IMR-90 (cell line): ENCODE data around the gene TENM4. TPM values are rescaled to one million over a fixed set of nuclear protein-coding genes. Genes with fewer than 3 reads are reported as not detected.

Experiments
- ATAC-seq: fragments of 200-7000 bp; cut with Tn5 transposase; 2 replicates; pipeline ENCODE4 v1.9.1; 2020; ENCODE audit warnings: low read depth, mild to moderate bottlenecking, moderate library complexity
- BruUV-seq: library from RNA; stranded (reverse); fragments of 400-500 nt; replicated peaks from 2 replicates; lab custom pipeline; 2021; lab: Mats Ljungman, UMichigan
- CTCF ChIA-PET: fragments of 300-600 bp; formaldehyde crosslinking; extraction: SDS; loops from one replicate; lab custom pipeline; 2021; ENCODE audit warnings: antibody characterized with exemption; lab: Yijun Ruan, JAX
- POLR2A ChIA-PET: fragments of 300-600 bp; sonication (Branson Sonifier 250); formaldehyde crosslinking; loops from one replicate; lab custom pipeline; 2022; ENCODE audit warnings: antibody characterized with exemption; ENCODE audit not compliant: unreplicated experiment; lab: Charles Lee
- DNase-seq: peaks from one replicate; pipeline ENCODE4 v3.0.0; 2013
- H2AFZ ChIP-seq: replicated peaks from 2 replicates; pipeline ENCODE3; 2013; ENCODE audit warnings: low read length, mild to moderate bottlenecking; ENCODE audit not compliant: poor library complexity
- H2AK5ac ChIP-seq: 2 replicates; pipeline ENCODE4 v1.6.1; 2013; ENCODE audit warnings: low read depth, low read length, inconsistent platforms
- H2AK9ac ChIP-seq: replicated peaks from 2 replicates; pipeline ENCODE3; 2013; ENCODE audit warnings: mild to moderate bottlenecking, low read depth, low read length, moderate library complexity; ENCODE audit not compliant: poor library complexity
- H2BK120ac ChIP-seq: 2 replicates; pipeline ENCODE4 v1.6.1; 2013; ENCODE audit warnings: low read depth, low read length, inconsistent platforms
- H2BK15ac ChIP-seq: 3 replicates; pipeline ENCODE4 v1.6.1; 2013; ENCODE audit warnings: low read depth, low read length, inconsistent platforms
- H2BK20ac ChIP-seq: 2 replicates; pipeline ENCODE4 v1.6.1; 2013; ENCODE audit warnings: low read depth, mild to moderate bottlenecking, inconsistent platforms, low read length, moderate library complexity
- H2BK5ac ChIP-seq: 2 replicates; pipeline ENCODE4 v1.6.1; 2013; ENCODE audit warnings: mild to moderate bottlenecking, low read depth, low read length, inconsistent platforms; ENCODE audit not compliant: poor library complexity, severe bottlenecking
- H3K14ac ChIP-seq: replicated peaks from 2 replicates; pipeline ENCODE4 v1.6.1; 2013; ENCODE audit warnings: low read depth, low read length, inconsistent platforms
- H3K18ac ChIP-seq: 2 replicates; pipeline ENCODE4 v1.6.1; 2013; ENCODE audit warnings: low read depth, low read length, control low read depth
- H3K23ac ChIP-seq: 2 replicates; pipeline ENCODE4 v1.6.1; 2013; ENCODE audit warnings: low read depth, low read length, inconsistent platforms
- H3K27ac ChIP-seq: 2 replicates; pipeline ENCODE4 v1.5.1; 2013; ENCODE audit warnings: mild to moderate bottlenecking, control low read depth, low read length; ENCODE audit not compliant: insufficient read depth
- H3K27me3 ChIP-seq: 2 replicates; pipeline ENCODE4 v1.6.1; 2013; ENCODE audit warnings: low read length; ENCODE audit not compliant: control insufficient read depth, insufficient read depth
- H3K36me3 ChIP-seq: 2 replicates; pipeline ENCODE4 v1.6.1; 2013; ENCODE audit warnings: low read length, mixed read lengths; ENCODE audit not compliant: control insufficient read depth, insufficient read depth
- H3K4ac ChIP-seq: 2 replicates; pipeline ENCODE4 v1.6.1; 2013; ENCODE audit warnings: low read depth, low read length, inconsistent platforms
- H3K4me1 ChIP-seq: 2 replicates; pipeline ENCODE4 v1.6.1; 2013; ENCODE audit warnings: low read length, mixed read lengths; ENCODE audit not compliant: control insufficient read depth, insufficient read depth
- H3K4me2 ChIP-seq: 2 replicates; pipeline ENCODE4 v1.6.1; 2013; ENCODE audit warnings: low read depth, mild to moderate bottlenecking, control low read depth, low read length, moderate library complexity
- H3K4me3 ChIP-seq: 2 replicates; pipeline ENCODE4 v1.5.1; 2013; ENCODE audit warnings: low read depth, mild to moderate bottlenecking, control low read depth, low read length, moderate library complexity; ENCODE audit not compliant: insufficient read depth
- H3K56ac ChIP-seq: 2 replicates; pipeline ENCODE4 v1.6.1; 2013; ENCODE audit warnings: low read length, inconsistent platforms; ENCODE audit not compliant: insufficient read depth; ENCODE audit errors: extremely low read depth
- H3K79me1 ChIP-seq, 2 experiments: 2 replicates each; pipeline ENCODE4 v1.6.1; 2013; ENCODE audit warnings: low read length in 2 of 2, inconsistent platforms in 1 of 2, low read depth in 1 of 2
- H3K9ac ChIP-seq: 2 replicates; pipeline ENCODE4 v1.6.1; 2013; ENCODE audit warnings: low read depth, low read length, control low read depth
- H3K9me1 ChIP-seq: 2 replicates; pipeline ENCODE4 v1.6.1; 2013; ENCODE audit warnings: low read length, inconsistent platforms; ENCODE audit not compliant: insufficient read depth
- H3K9me3 ChIP-seq: 2 replicates; pipeline ENCODE4 v1.6.1; 2013; ENCODE audit warnings: low read length; ENCODE audit not compliant: control insufficient read depth, insufficient read depth
- H4K20me1 ChIP-seq: 2 replicates; pipeline ENCODE4 v1.6.1; 2013; ENCODE audit warnings: low read length, inconsistent platforms; ENCODE audit not compliant: insufficient read depth
- H4K5ac ChIP-seq: 2 replicates; pipeline ENCODE4 v1.6.1; 2013; ENCODE audit warnings: mild to moderate bottlenecking, low read depth, low read length, control low read depth
- H4K8ac ChIP-seq, 2 experiments: 2 replicates each; pipeline ENCODE4 v1.6.1; 2013; ENCODE audit warnings: low read depth in 2 of 2, low read length in 2 of 2, control low read depth in 1 of 2, inconsistent platforms in 1 of 2
- H4K91ac ChIP-seq: 2 replicates; pipeline ENCODE4 v1.6.1; 2013; ENCODE audit warnings: low read depth, low read length, inconsistent platforms; ENCODE audit not compliant: insufficient read depth
- BHLHE40 ChIP-seq: fragments of 150-350 bp; IDR thresholded peaks from 2 replicates; pipeline ENCODE4 v1.6.1; 2016; ENCODE audit warnings: mild to moderate bottlenecking, low read depth, low read length
- CEBPB ChIP-seq: IDR thresholded peaks from 2 replicates; pipeline ENCODE4 v1.6.1; 2012; ENCODE audit warnings: low read depth, low read length, improper control_type of control experiment
- MAFK ChIP-seq: IDR thresholded peaks from 2 replicates; pipeline ENCODE4 v1.6.1; 2012; ENCODE audit warnings: low read depth, low read length, improper control_type of control experiment
- MAZ ChIP-seq: IDR thresholded peaks from 2 replicates; pipeline ENCODE4 v1.6.1; 2012; ENCODE audit warnings: low read depth, mild to moderate bottlenecking, low read length, improper control_type of control experiment, moderate library complexity, borderline replicate concordance
- MXI1 ChIP-seq: IDR thresholded peaks from 2 replicates; pipeline ENCODE4 v1.6.1; 2012; ENCODE audit warnings: low read depth, mild to moderate bottlenecking, low read length, moderate library complexity, borderline replicate concordance
- NFE2L2 ChIP-seq: fragments of 150-350 bp; IDR thresholded peaks from 2 replicates; pipeline ENCODE4 v1.6.1; 2016; ENCODE audit warnings: low read depth, mild to moderate bottlenecking, low read length
- POLR2A ChIP-seq: IDR thresholded peaks from 2 replicates; pipeline ENCODE4 v1.6.1; 2012; ENCODE audit warnings: mild to moderate bottlenecking, low read depth, low read length
- RAD21 ChIP-seq: IDR thresholded peaks from 2 replicates; pipeline ENCODE4 v1.6.1; 2012; ENCODE audit warnings: low read length, improper control_type of control experiment
- RCOR1 ChIP-seq: IDR thresholded peaks from 2 replicates; pipeline ENCODE4 v1.6.1; 2012; ENCODE audit warnings: mild to moderate bottlenecking, low read length, improper control_type of control experiment; ENCODE audit not compliant: insufficient replicate concordance
- RFX5 ChIP-seq: IDR thresholded peaks from 2 replicates; pipeline ENCODE4 v1.8.0; 2012; ENCODE audit warnings: low read depth, mild to moderate bottlenecking, low read length, moderate library complexity
- WGBS, 2 experiments: methylation state at CpG; one replicate each; pipeline versions ENCODE4 v1.1.5 to v1.1.7; 2013; ENCODE audit warnings: missing lambda C conversion rate in 2 of 2; ENCODE audit not compliant: insufficient read length in 1 of 2; ENCODE audit errors: extremely low coverage in 2 of 2; 5-methylcytosine and 5-hydroxymethylcytosine counted together
- dilution Hi-C: fragments of 300-500 bp; cut with HindIII; formaldehyde crosslinking; loops from one replicate; pipeline ENCODE4 v1.14.3; 2018; ENCODE audit warnings: low sequenced_read_pairs; ENCODE audit not compliant: unreplicated experiment
- in situ Hi-C: fragments of 300-500 bp; cut with MboI; formaldehyde crosslinking; loops from 3 replicates; pipeline ENCODE4 v1.14.3; 2019; ENCODE audit warnings: low sequenced_read_pairs, inconsistent platforms, mixed read lengths
- intact Hi-C: fragments of 100-400 bp; cut with micrococcal nuclease; formaldehyde crosslinking; loops from 2 replicates; pipeline ENCODE4 v1.10.0; 2022
- polyA plus RNA-seq, 3 experiments: library from polyadenylated mRNA; depleted of rRNA; stranded (reverse); fragments of >200 nt; gene quantifications; 2 replicates each; pipeline ENCODE4 v1.2.3, GENCODE V29; 2012; ENCODE audit warnings: low replicate concordance in 1 of 3
- total RNA-seq: library from RNA; depleted of rRNA; stranded (reverse); fragments of >200 nt; gene quantifications from 2 replicates; pipeline ENCODE4 v1.2.3, GENCODE V29; 2012
- TF ChIP-seq, protein P1 (sequence below): fragments of 150-350 bp; IDR thresholded peaks from 2 replicates; pipeline ENCODE4 v1.6.1; 2017; ENCODE audit warnings: mild to moderate bottlenecking, antibody characterized with exemption, low read length, low read depth
- TF ChIP-seq, protein P2 (sequence below): fragments of 150-350 bp; IDR thresholded peaks from 2 replicates; pipeline ENCODE4 v1.6.1; 2016; ENCODE audit warnings: low read depth, mild to moderate bottlenecking, low read length, moderate library complexity, borderline replicate concordance
- TF ChIP-seq, protein P3 (sequence below): conservative IDR thresholded peaks from 2 replicates; pipeline ENCODE4 v1.5.1; 2012; ENCODE audit warnings: mild to moderate bottlenecking, low read depth, low read length, improper control_type of control experiment

Gene TENM4
- total and polyA plus RNA-seq, 2 of the 4 experiments (the other 2 are of a cell fraction): 7.4 to 9.0 TPM

DNA sequence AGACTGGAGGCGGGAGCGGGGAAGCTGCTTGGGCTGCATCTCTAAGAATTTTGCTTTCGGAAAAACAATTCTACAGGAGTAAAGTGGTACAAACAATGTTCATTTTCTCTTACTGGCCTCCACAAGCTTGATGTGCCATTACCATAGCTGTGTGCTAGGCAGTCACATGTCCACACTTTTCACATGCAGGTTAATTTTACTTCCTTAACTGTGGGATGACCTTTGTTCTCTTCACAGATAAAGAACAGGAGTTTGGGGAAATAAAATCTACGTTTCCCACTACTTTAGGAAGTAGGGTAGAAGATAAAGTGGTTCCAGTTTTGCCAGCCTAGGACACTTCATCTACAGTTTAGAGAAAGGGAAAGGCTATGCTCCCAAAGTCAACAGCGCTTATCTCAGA is 539.0 kb downstream of the TENM4 start:
- H3K23ac ChIP-seq: no peak overlapping the region
- H4K91ac ChIP-seq: no peak overlapping the region
- no peaks in the 10 kb centered on the region for H3K4me1 ChIP-seq
- H2AFZ ChIP-seq: no peak overlapping the region
- no peak overlapping the region for H4K5ac ChIP-seq
- no peaks in the 10 kb centered on the region for H3K79me1 ChIP-seq
- no CpG with 5 or more reads among the region's 5 CpGs for WGBS, 2 experiments
- H3K4me2 ChIP-seq: no peak overlapping the region
- H3K18ac ChIP-seq: no peak overlapping the region
- no peak overlapping the region for H3K9ac ChIP-seq
- H3K4ac ChIP-seq: no peak overlapping the region
- ChIA-PET POLR2A (no interaction called here), CTCF (interaction anchor here (0.5 kb wide), 1 partner anchor 20 kb away, joined by 3 read pairs; no protein-coding TSS in a partner anchor)
- H3K14ac ChIP-seq: no peak overlapping the region
- no peak overlapping the region for H2BK15ac ChIP-seq
- no peak overlapping the region for H4K8ac ChIP-seq
- no peaks in the 10 kb centered on the region for H3K27me3 ChIP-seq
- H3K9me3 ChIP-seq: no peaks in the 10 kb centered on the region
- H3K27ac ChIP-seq: no peak overlapping the region
- H4K20me1 ChIP-seq: no peaks in the 10 kb centered on the region
- intact Hi-C loops: no loop called here
- no peaks in the 10 kb centered on the region; the same call in 1 of the 2 replicates for H3K9me1 ChIP-seq
- DNase-seq (no peak), ATAC-seq (no peak)
- no peak overlapping the region for H2BK120ac ChIP-seq
- H2AK9ac ChIP-seq: no peak overlapping the region
- H2AK5ac ChIP-seq: no peak overlapping the region
- H2BK5ac ChIP-seq: no peak overlapping the region
- no peak overlapping the region for H3K4me3 ChIP-seq
- BruUV-seq: no TSS peak
- dilution Hi-C loops: no loop called here
- no peak for TF ChIP-seq CEBPB
- no peak for TF ChIP-seq POLR2A
- no peak for TF ChIP-seq BHLHE40
- TF ChIP-seq MXI1: no peak
- no peak for TF ChIP-seq NFE2L2
- no peak for TF ChIP-seq RCOR1
- no peak for TF ChIP-seq MAFK
- TF ChIP-seq, protein P1, sequence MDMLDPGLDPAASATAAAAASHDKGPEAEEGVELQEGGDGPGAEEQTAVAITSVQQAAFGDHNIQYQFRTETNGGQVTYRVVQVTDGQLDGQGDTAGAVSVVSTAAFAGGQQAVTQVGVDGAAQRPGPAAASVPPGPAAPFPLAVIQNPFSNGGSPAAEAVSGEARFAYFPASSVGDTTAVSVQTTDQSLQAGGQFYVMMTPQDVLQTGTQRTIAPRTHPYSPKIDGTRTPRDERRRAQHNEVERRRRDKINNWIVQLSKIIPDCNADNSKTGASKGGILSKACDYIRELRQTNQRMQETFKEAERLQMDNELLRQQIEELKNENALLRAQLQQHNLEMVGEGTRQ: no peak
- no peak for TF ChIP-seq MAZ
- no peak for TF ChIP-seq RAD21
- TF ChIP-seq, protein P2, sequence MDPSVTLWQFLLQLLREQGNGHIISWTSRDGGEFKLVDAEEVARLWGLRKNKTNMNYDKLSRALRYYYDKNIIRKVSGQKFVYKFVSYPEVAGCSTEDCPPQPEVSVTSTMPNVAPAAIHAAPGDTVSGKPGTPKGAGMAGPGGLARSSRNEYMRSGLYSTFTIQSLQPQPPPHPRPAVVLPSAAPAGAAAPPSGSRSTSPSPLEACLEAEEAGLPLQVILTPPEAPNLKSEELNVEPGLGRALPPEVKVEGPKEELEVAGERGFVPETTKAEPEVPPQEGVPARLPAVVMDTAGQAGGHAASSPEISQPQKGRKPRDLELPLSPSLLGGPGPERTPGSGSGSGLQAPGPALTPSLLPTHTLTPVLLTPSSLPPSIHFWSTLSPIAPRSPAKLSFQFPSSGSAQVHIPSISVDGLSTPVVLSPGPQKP: no peak
- TF ChIP-seq, protein P3, sequence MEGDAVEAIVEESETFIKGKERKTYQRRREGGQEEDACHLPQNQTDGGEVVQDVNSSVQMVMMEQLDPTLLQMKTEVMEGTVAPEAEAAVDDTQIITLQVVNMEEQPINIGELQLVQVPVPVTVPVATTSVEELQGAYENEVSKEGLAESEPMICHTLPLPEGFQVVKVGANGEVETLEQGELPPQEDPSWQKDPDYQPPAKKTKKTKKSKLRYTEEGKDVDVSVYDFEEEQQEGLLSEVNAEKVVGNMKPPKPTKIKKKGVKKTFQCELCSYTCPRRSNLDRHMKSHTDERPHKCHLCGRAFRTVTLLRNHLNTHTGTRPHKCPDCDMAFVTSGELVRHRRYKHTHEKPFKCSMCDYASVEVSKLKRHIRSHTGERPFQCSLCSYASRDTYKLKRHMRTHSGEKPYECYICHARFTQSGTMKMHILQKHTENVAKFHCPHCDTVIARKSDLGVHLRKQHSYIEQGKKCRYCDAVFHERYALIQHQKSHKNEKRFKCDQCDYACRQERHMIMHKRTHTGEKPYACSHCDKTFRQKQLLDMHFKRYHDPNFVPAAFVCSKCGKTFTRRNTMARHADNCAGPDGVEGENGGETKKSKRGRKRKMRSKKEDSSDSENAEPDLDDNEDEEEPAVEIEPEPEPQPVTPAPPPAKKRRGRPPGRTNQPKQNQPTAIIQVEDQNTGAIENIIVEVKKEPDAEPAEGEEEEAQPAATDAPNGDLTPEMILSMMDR: no peak
- TF ChIP-seq RFX5: no peak
- H2BK20ac ChIP-seq: no peak overlapping the region
- no peaks in the 10 kb centered on the region; the same call in 1 of the 2 replicates for H3K36me3 ChIP-seq
- H3K56ac ChIP-seq: no peak overlapping the region
- in situ Hi-C loops: no loop called here
